Right ventricle myocardium superior (tissue), 1 donor: ENCODE data around the gene TRIO. TPM values are rescaled to one million over a fixed set of nuclear protein-coding genes. Genes with fewer than 3 reads are reported as not detected.

Experiments
- ATAC-seq: fragments of 200-7000 bp; cut with Tn5 transposase; one replicate; pipeline ENCODE4 v1.9.1; 2020; ENCODE audit warnings: mild to moderate bottlenecking; ENCODE audit not compliant: poor library complexity
- DNase-seq: peaks from one replicate; pipeline ENCODE4 v3.0.0-alpha.2; 2020
- intact Hi-C: fragments of 100-400 bp; cut with DNase I; formaldehyde crosslinking; loops from one replicate; pipeline ENCODE4 v1.11.2; 2022
- total RNA-seq: library from RNA; stranded (reverse); fragmentation: NEBNext Ultra II Directional; extraction: Animal tissue kit (Norgen Biotek cat#: 25700); gene quantifications from one replicate; pipeline ENCODE4 v1.2.1, GENCODE V29; 2021
- donor health status: DM: no; HTN: yes; CAD: no; lungs with severe emphysema.

The TRIO gene
- total RNA-seq, 1 donor from 2014 or later: 56.0 TPM

DNA sequence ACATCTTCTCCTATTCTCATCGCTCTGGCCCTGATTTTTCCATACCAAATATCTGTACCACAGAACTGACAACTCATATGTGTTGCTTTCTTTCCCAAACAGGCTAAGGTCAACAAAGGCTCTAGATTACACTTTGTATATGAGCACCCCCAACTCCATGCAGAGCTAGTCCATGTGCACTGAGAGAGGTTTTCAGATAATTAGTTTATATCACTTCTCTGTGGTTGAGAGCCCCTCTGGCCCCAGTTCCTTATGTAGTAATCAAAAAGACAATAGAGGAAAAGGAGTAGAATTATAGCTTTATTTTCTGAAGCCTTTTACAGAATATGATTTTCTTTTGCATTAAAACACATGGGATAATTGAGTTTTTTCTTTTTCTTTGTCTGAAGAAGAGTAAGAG lies 120.0 kb downstream of the TRIO start:
- DNase-seq: no peak
- intact Hi-C loops: no loop called here
- ATAC-seq: no peak

- intact Hi-C loops: no loop called here
- DNase-seq: no peak
- ATAC-seq: no peak
Measured at GRCh38 chr5:14263699-14264098, 120.6 kb downstream of the TRIO start.

GRCh38 chr5:14264605-14265316 lies 121.6 kb downstream of the TRIO start:
- DNase-seq (peak; percentile 95), ATAC-seq (peak; percentile 90)
- intact Hi-C loops: loop anchor here (5.0 kb wide), 1 partner anchor 152 kb away; no protein-coding TSS in a partner anchor

GRCh38 chr5:14265570-14265969 lies 122.4 kb downstream of the TRIO start:
- intact Hi-C loops: loop anchor here (5.0 kb wide), 1 partner anchor 153 kb away; no protein-coding TSS in a partner anchor
- DNase-seq (no peak), ATAC-seq (no peak)

DNA sequence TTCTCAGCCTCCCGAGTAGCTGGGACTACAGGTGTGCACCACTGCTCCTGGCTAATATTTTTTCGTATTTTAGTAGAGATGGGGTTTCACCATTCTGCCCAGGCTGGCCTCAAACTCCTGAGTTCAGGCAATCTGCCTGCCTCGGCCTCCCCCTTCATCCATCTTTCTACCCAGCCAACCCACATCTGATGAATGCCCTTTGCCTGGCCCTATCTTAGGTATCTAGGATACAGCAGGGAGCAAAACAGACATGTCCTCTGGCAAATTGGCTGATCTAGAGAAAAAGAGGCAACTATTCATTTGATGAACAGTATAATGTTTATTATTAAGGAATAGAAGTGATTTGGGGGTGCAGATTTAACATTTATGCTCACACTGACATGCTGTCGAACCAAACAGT lies 123.0 kb downstream of the TRIO start:
- ATAC-seq (no peak), DNase-seq (no peak)
- intact Hi-C loops: loop anchor here (5.0 kb wide), 1 partner anchor 154 kb away; no protein-coding TSS in a partner anchor

- intact Hi-C loops: loop anchor here (5.0 kb wide), 1 partner anchor 154 kb away; no protein-coding TSS in a partner anchor
- DNase-seq (no peak), ATAC-seq (no peak)
Measured at GRCh38 chr5:14266686-14267085, 123.5 kb downstream of the TRIO start.

DNA sequence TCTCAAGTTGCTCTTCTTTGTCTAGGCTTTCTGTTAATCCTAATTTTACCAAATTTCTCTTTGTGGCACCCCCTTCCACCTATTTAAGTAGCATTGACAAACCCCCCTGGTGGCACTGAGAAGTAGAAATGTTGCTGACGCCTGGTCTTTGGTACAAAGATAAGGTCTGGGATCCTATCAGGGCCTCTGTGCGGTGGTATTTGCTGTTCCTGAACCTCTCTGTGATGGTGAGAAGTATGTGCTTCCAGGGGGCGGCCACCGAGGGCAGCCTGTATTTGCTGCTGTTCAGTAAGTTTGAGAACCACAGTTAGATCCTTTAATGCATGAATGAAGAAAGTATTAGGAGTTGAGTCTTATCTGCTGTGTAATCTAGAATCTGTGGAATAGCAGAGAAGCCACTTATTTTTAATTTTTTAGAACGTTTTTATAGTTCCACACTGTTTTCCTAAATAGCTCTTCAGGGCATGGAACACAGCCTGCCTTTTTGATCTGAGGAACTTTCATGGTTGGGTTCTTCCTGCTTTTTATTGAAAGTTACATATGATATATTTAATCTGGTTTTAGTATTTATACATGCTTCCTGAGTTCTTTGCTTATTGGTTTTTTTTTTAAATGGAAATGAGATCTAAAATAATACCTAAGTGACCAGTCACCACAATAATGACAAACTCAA lies 124.2 kb downstream of the TRIO start:
- ATAC-seq (no peak), DNase-seq (no peak)
- intact Hi-C loops: loop anchor here (5.0 kb wide), 1 partner anchor 155 kb away; no protein-coding TSS in a partner anchor

GRCh38 chr5:14267991-14268708 lies 125.0 kb downstream of the TRIO start:
- no peak for DNase-seq
- intact Hi-C loops: loop anchor here (5.0 kb wide), 1 partner anchor 156 kb away; no protein-coding TSS in a partner anchor
- no peak for ATAC-seq

- DNase-seq (no peak), ATAC-seq (peak; percentile 53)
- intact Hi-C loops: loop anchor here (5.0 kb wide), 1 partner anchor 156 kb away; no protein-coding TSS in a partner anchor
Measured at GRCh38 chr5:14268738-14269137, 125.6 kb downstream of the TRIO start.

GRCh38 chr5:14269395-14269794 lies 126.3 kb downstream of the TRIO start:
- ATAC-seq: no peak
- intact Hi-C loops: loop anchor here (5.0 kb wide), 1 partner anchor 157 kb away; no protein-coding TSS in a partner anchor
- no peak for DNase-seq

GRCh38 chr5:14270209-14270702 lies 127.1 kb downstream of the TRIO start:
- DNase-seq: peak; percentile 53
- peak; percentile 94 for ATAC-seq
- intact Hi-C loops: no loop called here

DNA sequence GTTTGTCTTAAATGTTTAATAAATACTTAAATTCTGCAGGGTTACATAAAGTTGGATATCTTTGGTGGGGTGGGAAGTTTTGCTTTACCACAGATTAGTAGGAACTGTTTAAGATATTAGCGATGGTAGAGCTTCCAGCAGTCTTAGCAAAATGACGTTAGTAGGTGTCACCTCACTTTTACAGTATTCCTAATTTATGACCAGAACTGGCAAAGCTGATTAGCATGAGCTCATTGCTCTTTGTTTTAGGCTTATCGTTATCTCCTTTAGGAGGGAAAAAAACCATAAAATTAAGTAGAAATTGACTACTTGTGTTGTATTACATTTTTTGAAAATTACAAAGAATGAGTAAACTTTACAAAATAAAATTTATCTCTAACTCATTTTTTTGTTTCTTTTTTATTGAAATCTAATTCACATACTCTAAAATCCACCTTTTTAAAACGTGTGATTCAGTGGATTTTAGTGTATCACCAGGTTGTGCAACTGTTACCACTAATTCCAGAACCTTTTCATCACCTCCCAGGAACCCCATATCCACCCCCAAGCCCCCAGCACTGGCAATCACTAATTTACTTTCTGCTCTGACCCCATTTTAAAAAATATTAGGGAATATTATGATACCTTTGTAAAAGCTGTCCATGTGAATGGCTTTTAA lies 129.5 kb downstream of the TRIO start:
- intact Hi-C loops: no loop called here
- ATAC-seq (no peak), DNase-seq (no peak)

- intact Hi-C loops: no loop called here
- ATAC-seq (no peak), DNase-seq (no peak)
Measured at GRCh38 chr5:14273207-14273767, 130.1 kb downstream of the TRIO start.

DNA sequence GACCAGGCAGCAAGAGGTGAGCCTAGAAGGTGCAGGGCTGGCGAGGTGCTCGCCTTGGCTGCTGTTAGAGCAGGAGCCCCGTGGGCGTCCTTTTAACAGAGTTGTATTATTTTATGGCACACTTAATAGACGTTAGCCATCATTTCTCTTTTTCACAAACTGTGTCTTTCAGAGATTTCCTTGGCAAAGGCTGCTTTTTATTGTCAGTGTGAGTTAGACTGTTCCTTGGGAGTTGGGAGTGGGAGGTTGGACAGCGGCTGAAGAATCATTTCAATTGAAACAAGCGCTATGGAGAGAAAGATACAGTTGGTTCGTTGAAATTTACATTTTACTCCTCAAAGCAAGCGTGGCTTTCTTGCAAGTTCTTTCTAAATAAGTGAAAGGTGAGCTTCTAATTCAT lies 133.2 kb downstream of the TRIO start:
- ATAC-seq (no peak), DNase-seq (no peak)
- intact Hi-C loops: no loop called here

- intact Hi-C loops: no loop called here
- DNase-seq (no peak), ATAC-seq (no peak)
Measured at GRCh38 chr5:14277385-14278320, 134.5 kb downstream of the TRIO start.

GRCh38 chr5:14280294-14280854 lies 137.2 kb downstream of the TRIO start:
- no peak for ATAC-seq
- intact Hi-C loops: loop anchor here (10.0 kb wide), 1 partner anchor 276 kb away; no protein-coding TSS in a partner anchor
- DNase-seq: no peak

- ATAC-seq (no peak), DNase-seq (no peak)
- intact Hi-C loops: loop anchor here (10.0 kb wide), 1 partner anchor 277 kb away; no protein-coding TSS in a partner anchor
Measured at GRCh38 chr5:14281746-14282181, 138.6 kb downstream of the TRIO start.
